ENCODE results near the gene ZNF787. TPM values are rescaled to one million over a fixed set of nuclear protein-coding genes. Genes with fewer than 3 reads are reported as not detected.

The ZNF787 gene
- total and polyA plus RNA-seq, 2 of the 13 experiments (the other 11 are each of a cell fraction or from before 2014, with no cell fraction given): 15.1 to 42.8 TPM

DNA sequence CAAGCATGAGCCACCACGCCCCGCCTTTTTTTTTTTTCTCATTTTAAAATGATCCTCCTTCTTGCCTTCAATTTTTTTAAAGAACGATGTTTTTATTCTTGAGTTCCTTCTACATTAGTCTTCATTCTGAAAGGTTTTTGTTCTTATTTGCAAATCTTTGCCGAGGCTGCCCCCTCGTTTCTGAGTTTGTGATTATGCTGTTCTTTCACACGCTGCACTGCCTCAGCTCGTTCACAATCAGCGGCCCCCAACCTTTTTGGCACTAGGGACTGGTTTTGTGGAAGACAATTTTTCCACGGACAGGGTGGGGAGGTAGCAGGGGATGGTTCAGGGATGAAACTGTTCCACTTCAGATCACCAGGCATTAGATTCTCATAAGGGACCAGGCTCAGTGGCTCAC lies 26.6 kb downstream of the ZNF787 start:
- no peak overlapping the region for H3K4me2 ChIP-seq (ENCODE audit: low read depth, low read length)
- no peak for DNase-seq (ENCODE audit: low spot score)
- no peaks in the 10 kb centered on the region for H3K4me1 ChIP-seq (ENCODE audit: insufficient read depth, low read length)
- intact Hi-C loops (cut with micrococcal nuclease; ENCODE audit: unreplicated experiment) (no loop called here), in situ Hi-C loops (cut with HindIII; ENCODE audit: extremely low pct_ligation_motif_present, low pct_unique_long_range_greater_than_20kb) (no loop called here)
- FAIRE-seq: no peak
- no peak overlapping the region for H3K4me3 ChIP-seq (replicated peaks in 1 of 3; ENCODE audit: insufficient read depth in 1 of 3, low read depth in 2 of 3, low read length in 3 of 3)
- H4K20me1 ChIP-seq (ENCODE audit: insufficient read depth, low read length): peaks cover 35% of the 10 kb centered on the region
- no peaks in the 10 kb centered on the region; a peak in 1 of 5 replicates for H3K27me3 ChIP-seq (ENCODE audit: control insufficient read depth in 1 of 2, insufficient read depth in 2 of 2, low read length in 2 of 2)
- no TSS peak for BruUV-seq (replicated peaks)
- no peak for ATAC-seq
- CTCF ChIA-PET (ENCODE audit: low intra/inter-chr PET ratio, low total read pairs): no interaction called here
- peaks cover 37 to 73% of the 10 kb centered on the region in 2 experiments for H3K36me3 ChIP-seq (replicated peaks in 1 of 2; ENCODE audit: control insufficient read depth in 1 of 2, insufficient read depth in 2 of 2, low read length in 2 of 2)
- no peak overlapping the region for H3K9ac ChIP-seq (ENCODE audit: insufficient read depth, low read depth, low read length)
- peaks cover 11% of the 10 kb centered on the region; the same call in 1 of the 2 replicates for H3K9me3 ChIP-seq (ENCODE audit: low read length)
- H3K79me2 ChIP-seq (ENCODE audit: insufficient read depth, low read length): peaks cover 41% of the 10 kb centered on the region
- H3K27ac ChIP-seq (ENCODE audit: extremely low read length, insufficient read depth, low read length): no peak overlapping the region
- H2AFZ ChIP-seq (ENCODE audit: low read length): no peak overlapping the region
- POLR2A ChIA-PET: no interaction called here
- WGBS (ENCODE audit: low lambda C conversion rate): 97% methylated on average over 9 of the region's 9 CpGs
- no peak for TF ChIP-seq IRF2 (CRISPR knock-in tag; IDR thresholded peaks at IDR 0.05)
- TF ChIP-seq, protein P1, sequence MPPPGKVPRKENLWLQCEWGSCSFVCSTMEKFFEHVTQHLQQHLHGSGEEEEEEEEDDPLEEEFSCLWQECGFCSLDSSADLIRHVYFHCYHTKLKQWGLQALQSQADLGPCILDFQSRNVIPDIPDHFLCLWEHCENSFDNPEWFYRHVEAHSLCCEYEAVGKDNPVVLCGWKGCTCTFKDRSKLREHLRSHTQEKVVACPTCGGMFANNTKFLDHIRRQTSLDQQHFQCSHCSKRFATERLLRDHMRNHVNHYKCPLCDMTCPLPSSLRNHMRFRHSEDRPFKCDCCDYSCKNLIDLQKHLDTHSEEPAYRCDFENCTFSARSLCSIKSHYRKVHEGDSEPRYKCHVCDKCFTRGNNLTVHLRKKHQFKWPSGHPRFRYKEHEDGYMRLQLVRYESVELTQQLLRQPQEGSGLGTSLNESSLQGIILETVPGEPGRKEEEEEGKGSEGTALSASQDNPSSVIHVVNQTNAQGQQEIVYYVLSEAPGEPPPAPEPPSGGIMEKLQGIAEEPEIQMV (CRISPR knock-in tag; IDR thresholded peaks at IDR 0.05; ENCODE audit: low read depth): no peak
- no peak for TF ChIP-seq HOXD1 (CRISPR knock-in tag; IDR thresholded peaks at IDR 0.05)
- TF ChIP-seq WIZ (CRISPR knock-in tag; IDR thresholded peaks at IDR 0.05): no peak
- no peak for TF ChIP-seq ZBTB33 (CRISPR knock-in tag; IDR thresholded peaks at IDR 0.05)
- TF ChIP-seq ZNF556 (CRISPR knock-in tag; IDR thresholded peaks at IDR 0.05; ENCODE audit: borderline replicate concordance): no peak
- TF ChIP-seq, protein P2, sequence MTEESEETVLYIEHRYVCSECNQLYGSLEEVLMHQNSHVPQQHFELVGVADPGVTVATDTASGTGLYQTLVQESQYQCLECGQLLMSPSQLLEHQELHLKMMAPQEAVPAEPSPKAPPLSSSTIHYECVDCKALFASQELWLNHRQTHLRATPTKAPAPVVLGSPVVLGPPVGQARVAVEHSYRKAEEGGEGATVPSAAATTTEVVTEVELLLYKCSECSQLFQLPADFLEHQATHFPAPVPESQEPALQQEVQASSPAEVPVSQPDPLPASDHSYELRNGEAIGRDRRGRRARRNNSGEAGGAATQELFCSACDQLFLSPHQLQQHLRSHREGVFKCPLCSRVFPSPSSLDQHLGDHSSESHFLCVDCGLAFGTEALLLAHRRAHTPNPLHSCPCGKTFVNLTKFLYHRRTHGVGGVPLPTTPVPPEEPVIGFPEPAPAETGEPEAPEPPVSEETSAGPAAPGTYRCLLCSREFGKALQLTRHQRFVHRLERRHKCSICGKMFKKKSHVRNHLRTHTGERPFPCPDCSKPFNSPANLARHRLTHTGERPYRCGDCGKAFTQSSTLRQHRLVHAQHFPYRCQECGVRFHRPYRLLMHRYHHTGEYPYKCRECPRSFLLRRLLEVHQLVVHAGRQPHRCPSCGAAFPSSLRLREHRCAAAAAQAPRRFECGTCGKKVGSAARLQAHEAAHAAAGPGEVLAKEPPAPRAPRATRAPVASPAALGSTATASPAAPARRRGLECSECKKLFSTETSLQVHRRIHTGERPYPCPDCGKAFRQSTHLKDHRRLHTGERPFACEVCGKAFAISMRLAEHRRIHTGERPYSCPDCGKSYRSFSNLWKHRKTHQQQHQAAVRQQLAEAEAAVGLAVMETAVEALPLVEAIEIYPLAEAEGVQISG (CRISPR knock-in tag; IDR thresholded peaks at IDR 0.05): no peak
- no peak for TF ChIP-seq ZNF891 (CRISPR knock-in tag; IDR thresholded peaks at IDR 0.05)
- TF ChIP-seq, protein P3, sequence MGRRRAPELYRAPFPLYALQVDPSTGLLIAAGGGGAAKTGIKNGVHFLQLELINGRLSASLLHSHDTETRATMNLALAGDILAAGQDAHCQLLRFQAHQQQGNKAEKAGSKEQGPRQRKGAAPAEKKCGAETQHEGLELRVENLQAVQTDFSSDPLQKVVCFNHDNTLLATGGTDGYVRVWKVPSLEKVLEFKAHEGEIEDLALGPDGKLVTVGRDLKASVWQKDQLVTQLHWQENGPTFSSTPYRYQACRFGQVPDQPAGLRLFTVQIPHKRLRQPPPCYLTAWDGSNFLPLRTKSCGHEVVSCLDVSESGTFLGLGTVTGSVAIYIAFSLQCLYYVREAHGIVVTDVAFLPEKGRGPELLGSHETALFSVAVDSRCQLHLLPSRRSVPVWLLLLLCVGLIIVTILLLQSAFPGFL (CRISPR knock-in tag; IDR thresholded peaks at IDR 0.05): no peak

Data from HepG2 (cell line).